Activated CD8-positive, alpha-beta memory T cell treated with anti-CD3 and anti-CD28 coated beads for 48 hours (primary cell): ENCODE measurements around the gene SEMA3G.

Source experiments
- DNase-seq, 3 experiments: peaks; one replicate each; pipeline ENCODE4 v3.0.0-alpha.2; 2020; ENCODE audit warnings: low read depth in 2 of 3, low spot score in 2 of 3

SEMA3G gene

GRCh38 chr3:52422669-52423068 is 22.2 kb downstream of the SEMA3G start:
- DNase-seq: no peak

DNA sequence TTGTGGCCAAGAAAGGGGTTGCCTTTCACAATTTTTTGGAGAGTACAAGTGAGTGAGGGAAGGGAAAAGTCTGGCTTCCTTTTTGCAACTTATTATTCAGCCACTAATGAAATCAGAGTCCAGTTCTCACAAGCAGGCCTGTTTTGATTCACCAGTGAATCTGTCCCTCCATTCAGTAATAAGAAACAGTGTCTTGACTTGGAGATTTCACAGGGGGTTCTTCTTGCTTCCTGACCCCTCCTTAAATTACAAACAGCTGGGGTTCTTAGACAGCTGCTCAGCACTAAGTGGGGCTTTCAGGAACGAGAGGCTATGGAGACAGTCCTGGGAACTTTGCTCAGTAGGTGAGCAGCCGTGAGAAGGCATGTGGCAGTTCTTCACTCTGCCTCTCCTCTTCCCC is 24.5 kb downstream of the SEMA3G start:
- no peak for DNase-seq

DNA sequence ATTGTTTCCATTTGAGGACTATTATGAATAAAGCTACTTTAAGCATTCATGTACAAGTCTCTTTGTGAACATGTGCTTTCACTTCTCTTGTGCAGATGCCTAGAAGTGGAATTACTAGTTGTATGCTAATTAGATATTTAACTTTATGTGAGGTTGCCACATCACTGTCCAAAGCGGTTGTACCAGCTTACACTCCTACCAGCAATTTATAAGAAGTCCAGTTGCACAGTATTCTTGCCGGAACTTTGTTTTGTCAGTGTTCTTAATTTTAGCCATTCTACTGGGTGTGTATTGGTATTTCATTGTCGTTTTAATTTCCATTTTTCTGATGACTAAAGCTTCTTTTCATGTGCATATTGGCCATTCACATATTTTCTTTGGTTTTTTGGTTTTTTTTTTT is 29.1 kb downstream of the SEMA3G start:
- no peak for DNase-seq

GRCh38 chr3:52408466-52408865 is 36.4 kb downstream of the SEMA3G start:
- DNase-seq: no peak

- DNase-seq: no peak
Measured at GRCh38 chr3:52407779-52408178, 37.1 kb downstream of the SEMA3G start.

GRCh38 chr3:52406791-52407510 is 38.0 kb downstream of the SEMA3G start:
- no peak for DNase-seq

DNA sequence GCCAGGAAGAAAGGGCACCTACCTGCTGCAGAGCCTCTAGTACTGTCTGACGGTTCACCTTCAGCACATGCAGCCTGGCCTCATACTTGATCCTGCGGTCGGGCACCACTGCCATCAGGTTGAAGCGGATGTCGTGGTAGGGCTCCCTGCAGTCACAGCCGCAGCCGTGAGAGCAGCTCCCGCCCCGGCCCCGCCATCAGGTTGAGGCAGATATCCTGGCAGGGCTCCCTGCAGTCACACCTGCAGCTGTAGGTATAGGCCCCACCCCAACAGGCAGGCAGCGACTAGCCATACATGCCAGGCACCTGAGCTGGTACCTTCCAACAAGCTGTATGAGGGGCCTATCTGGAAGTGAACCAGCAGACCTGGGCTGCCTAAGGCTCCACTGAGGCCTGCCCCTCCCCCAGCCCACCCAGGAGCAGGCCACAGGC is 38.7 kb downstream of the SEMA3G start:
- no peak for DNase-seq

- no peak for DNase-seq
Measured at GRCh38 chr3:52405601-52406110, 39.2 kb downstream of the SEMA3G start.

GRCh38 chr3:52405066-52405465 is 39.8 kb downstream of the SEMA3G start:
- DNase-seq: no peak

DNA sequence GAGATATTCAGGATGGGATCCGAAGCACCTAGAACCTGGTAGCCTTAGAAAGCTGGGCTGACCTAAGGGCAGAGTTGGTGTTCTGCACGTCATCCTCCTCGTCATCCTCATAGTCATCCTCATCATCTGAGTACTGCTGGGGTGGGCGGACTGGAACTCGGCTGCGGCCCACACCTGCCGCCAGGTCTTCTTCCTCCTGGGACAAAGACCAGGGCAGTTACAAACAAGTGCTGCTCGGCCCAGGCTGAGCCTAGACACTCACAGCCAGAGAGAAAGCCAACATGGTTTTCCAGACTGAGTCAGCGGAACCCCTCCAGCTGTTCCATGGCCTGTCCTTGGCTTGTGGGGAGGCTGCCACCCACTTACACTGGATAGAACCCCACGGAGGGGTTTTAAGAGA is 40.5 kb downstream of the SEMA3G start:
- no peak for DNase-seq

DNA sequence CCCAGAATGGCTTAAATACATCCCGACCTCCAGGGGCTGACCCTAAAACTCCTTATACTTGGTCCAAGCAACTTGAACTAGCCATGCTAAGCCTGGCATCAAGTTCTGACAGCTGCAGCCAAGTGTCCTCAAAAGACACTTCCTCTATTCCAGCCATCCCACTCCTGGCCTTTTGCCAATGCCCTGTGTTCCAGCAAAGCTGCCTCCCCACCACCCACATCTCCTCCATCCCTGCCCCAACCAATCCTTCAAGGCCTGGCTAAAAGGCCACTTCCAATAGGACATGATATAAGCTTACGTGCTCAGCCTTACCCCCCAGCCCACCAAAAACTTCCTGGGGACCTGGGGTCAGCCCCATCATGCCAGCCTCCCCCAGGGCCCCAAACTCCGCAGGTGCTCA is 40.9 kb downstream of the SEMA3G start:
- no peak for DNase-seq

DNA sequence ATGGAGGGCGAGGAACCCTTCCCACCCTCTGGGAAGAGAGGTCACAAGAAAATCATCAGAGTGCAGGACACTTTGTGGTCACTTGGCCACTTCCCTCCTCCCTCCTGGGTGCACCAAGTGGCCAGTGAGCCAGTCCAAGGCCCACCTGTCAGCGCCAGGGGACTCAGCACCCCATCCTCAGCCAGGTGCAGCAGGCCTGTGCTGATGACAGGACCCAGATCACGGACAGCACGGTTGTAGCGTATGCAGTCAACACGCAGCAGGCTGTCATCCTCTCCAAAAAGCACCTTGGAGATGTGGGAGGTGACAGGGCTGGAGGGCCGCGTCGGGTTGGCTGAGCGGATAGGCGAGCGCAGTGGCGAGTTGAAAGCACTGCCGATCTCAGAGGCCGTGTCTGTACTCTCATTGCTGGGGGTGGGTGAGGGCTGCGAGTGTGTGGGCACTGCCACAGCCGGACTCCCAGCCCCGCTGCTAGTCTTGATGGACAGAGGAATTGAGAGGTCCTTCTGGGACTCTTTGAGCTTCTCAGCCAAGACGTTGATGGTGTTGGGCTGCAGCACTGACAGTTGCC is 41.5 kb downstream of the SEMA3G start:
- DNase-seq: no peak

- no peak for DNase-seq
Measured at GRCh38 chr3:52402706-52403270, 42.1 kb downstream of the SEMA3G start.

- no peak for DNase-seq
Measured at GRCh38 chr3:52402101-52402521, 42.8 kb downstream of the SEMA3G start.

GRCh38 chr3:52401551-52401950 is 43.4 kb downstream of the SEMA3G start:
- DNase-seq: no peak

DNA sequence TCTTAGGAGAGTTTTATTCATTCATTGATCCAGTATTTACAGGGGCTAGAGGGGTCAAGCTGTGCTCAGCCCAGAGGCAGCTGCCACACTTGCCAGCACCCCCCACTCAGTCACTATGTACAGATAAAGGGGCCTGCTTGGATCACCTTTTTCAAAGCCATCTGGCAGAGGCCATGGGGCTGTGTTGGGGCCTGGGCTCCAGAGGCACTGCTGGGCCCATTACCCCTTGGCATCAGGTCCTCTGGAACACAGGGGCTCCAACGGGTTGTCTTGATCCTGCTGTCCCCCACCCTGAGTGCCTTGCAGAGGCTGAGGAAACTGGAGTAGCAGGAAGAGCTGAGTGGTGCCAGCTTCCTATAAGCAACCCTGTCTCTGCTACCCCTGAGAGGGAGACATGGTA is 43.9 kb downstream of the SEMA3G start:
- no peak for DNase-seq

DNA sequence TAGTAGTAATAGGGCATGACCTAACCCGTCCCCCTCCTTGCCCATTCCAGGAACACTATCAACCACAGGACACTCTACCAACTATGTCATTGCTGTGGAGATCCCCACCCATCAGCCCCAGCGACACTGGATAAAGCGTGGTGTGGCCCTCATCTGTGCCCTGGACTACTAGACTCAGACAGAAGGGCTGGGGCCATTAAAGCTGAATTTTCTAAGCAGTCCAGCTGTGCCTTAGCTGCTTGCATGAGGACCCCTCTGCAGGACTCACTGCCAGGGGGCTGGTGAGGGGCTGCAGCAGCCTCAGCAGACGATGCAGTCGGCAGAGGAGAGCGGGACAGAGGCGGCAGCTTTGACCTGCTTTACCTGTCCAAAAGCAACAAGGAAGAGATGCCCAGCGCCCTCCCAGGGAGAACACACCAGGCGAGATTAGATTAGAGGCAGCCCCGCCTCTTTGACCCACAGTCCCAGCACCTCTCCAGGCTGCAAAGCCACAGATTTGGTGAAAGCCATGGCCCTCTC is 44.6 kb downstream of the SEMA3G start:
- no peak for DNase-seq

GRCh38 chr3:52399593-52399992 is 45.3 kb downstream of the SEMA3G start:
- no peak for DNase-seq

GRCh38 chr3:52399131-52399530 is 45.8 kb downstream of the SEMA3G start:
- no peak for DNase-seq

- DNase-seq: no peak
Measured at GRCh38 chr3:52398670-52399081, 46.2 kb downstream of the SEMA3G start.

DNA sequence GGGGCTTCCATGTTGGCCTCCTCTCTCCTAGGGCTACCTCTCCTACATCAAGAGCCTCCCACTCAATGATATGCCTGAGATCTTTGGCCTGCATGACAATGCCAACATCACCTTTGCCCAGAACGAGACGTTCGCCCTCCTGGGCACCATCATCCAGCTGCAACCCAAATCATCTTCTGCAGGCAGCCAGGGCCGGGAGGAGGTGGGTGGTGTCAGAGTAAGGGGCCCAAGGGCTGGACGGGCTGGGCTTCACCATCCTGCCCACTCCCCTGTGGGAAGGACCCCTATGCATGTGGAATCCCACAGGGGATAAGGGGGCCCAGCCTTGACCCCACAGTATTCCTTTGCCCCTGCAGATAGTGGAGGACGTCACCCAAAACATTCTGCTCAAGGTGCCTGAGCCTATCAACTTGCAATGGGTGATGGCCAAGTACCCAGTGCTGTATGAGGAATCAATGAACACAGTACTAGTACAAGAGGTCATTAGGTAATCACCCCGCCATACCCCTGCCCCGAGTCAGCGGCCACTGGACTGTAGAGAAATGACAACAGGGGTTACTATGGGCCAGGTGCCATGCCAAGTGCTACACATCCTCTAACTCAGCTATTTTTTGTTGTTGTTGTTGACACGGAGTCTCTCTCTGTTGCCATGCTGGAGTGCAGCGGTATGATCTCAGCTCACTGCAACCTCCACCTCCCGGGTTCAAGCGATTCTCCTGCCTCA is 47.1 kb downstream of the SEMA3G start:
- DNase-seq: no peak
